Gastroesophageal sphincter (tissue), 4 donors: Measurements from ENCODE around the gene ZP1. TPM values are rescaled to one million over a fixed set of nuclear protein-coding genes. Genes with fewer than 3 reads are reported as not detected.
A peak's percentile ranks its signal among the peaks of the same experiment; 100 is the strongest.

Experiments
- ATAC-seq: fragments of 150-250 bp; one replicate; pipeline ENCODE4 v1.9.1; 2016; ENCODE audit warnings: mild to moderate bottlenecking, moderate library complexity
- H3K27ac ChIP-seq, 4 donors: fragments of 200-600 bp; sonication (generic) in 3 of 4; 1 replicate in 3 of 4; 2 replicates in 1 of 4; pipeline ENCODE4 v1.5.1; 2016 to 2019
- H3K27me3 ChIP-seq: fragments of 200-600 bp; sonication (generic); one replicate; pipeline ENCODE4 v1.5.1; 2019
- H3K36me3 ChIP-seq, 2 donors: fragments of 200-600 bp; sonication (generic); one replicate each; pipeline ENCODE4 v1.5.1; 2019; ENCODE audit warnings: control low read depth in 1 of 2
- H3K4me1 ChIP-seq, 3 donors: fragments of 200-600 bp; sonication (generic); 1 replicate in 2 of 3; 2 replicates in 1 of 3; pipeline ENCODE4 v1.5.1; 2016 to 2019; ENCODE audit warnings: control low read depth in 2 of 3
- H3K4me3 ChIP-seq, 2 donors: fragments of 200-600 bp; sonication (generic); one replicate each; pipeline ENCODE4 v1.5.1; 2019; ENCODE audit warnings: mild to moderate bottlenecking in 1 of 2, moderate library complexity in 1 of 2
- H3K9me3 ChIP-seq, 3 donors: fragments of 200-600 bp; sonication (generic); one replicate each; pipeline ENCODE4 v1.5.1; 2017 to 2019; ENCODE audit warnings: control low read depth in 2 of 3
- EP300 ChIP-seq: sonication (generic); formaldehyde crosslinking; IDR thresholded peaks from one replicate; pipeline ENCODE4 v1.6.1; 2017; ENCODE audit warnings: antibody characterized with exemption, mild to moderate bottlenecking
- POLR2A ChIP-seq, 2 donors: fragments of 450-650 bp; IDR thresholded peaks; one replicate each; pipeline ENCODE4 v1.6.1; 2017; ENCODE audit warnings: antibody characterized with exemption in 2 of 2, mild to moderate bottlenecking in 2 of 2, moderate library complexity in 1 of 2
- POLR2AphosphoS5 ChIP-seq: sonication (generic); formaldehyde crosslinking; IDR thresholded peaks from one replicate; pipeline ENCODE4 v1.6.1; 2017; ENCODE audit warnings: antibody characterized with exemption
- WGBS, 2 donors: methylation state at CpG; one replicate each; pipeline ENCODE4 v1.1.5; 2018; ENCODE audit warnings: low coverage in 1 of 2; 5-methylcytosine and 5-hydroxymethylcytosine counted together
- total RNA-seq, 4 donors: library from RNA; depleted of rRNA; stranded (reverse); fragments of >200 nt; gene quantifications; one replicate each; pipeline ENCODE4 v1.1.0, GENCODE V29; 2016
- TF ChIP-seq, protein P1 (sequence below), 4 experiments: fragments of 200-600 bp in 2 of 4; fragments of 450-650 bp in 2 of 4; sonication (generic) in 1 of 4; IDR thresholded peaks; one replicate each; pipeline ENCODE4 v1.5.1; 2017 to 2019; ENCODE audit warnings: antibody characterized with exemption in 4 of 4, mild to moderate bottlenecking in 2 of 4, moderate library complexity in 2 of 4

The ZP1 gene
- total RNA-seq, 4 donors from 2014 or later = not detected

DNA sequence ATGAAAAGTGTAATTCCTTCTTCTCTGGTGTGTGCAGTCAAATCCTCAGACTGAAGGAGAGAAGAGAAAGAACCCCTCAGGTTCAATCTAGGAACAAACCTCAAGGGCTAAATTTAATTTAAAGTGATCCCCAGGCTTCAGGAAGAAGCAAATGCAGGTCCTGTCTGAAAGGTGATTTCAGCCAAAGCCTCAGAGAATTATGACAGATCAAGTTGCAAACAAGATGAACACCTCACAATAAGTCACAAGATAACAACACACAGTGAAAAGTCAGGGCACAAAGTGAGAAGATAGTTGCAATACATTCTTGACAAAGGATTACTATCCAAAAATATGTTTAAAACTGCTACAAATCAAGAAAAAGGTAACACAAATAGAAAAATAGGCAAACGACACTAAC is 11.8 kb downstream of the ZP1 start:
- Histone ChIP-seq H3K27ac (peak overlapping the region; percentile 24 to 75 (median 50)), H3K36me3 (peaks cover 0 to 16% of the 10 kb centered on the region in 2 donors), H3K27me3 (no peaks in the 10 kb centered on the region), H3K4me3 (no peak overlapping the region), H3K9me3 (no peaks in the 10 kb centered on the region), H3K4me1 (peaks cover 3 to 55% (median 6%) of the 10 kb centered on the region in 3 donors)
- TF ChIP-seq POLR2A (IDR thresholded peaks at IDR 0.05) (no peak), POLR2AphosphoS5 (no peak), EP300 (no peak)
- TF ChIP-seq, protein P1, sequence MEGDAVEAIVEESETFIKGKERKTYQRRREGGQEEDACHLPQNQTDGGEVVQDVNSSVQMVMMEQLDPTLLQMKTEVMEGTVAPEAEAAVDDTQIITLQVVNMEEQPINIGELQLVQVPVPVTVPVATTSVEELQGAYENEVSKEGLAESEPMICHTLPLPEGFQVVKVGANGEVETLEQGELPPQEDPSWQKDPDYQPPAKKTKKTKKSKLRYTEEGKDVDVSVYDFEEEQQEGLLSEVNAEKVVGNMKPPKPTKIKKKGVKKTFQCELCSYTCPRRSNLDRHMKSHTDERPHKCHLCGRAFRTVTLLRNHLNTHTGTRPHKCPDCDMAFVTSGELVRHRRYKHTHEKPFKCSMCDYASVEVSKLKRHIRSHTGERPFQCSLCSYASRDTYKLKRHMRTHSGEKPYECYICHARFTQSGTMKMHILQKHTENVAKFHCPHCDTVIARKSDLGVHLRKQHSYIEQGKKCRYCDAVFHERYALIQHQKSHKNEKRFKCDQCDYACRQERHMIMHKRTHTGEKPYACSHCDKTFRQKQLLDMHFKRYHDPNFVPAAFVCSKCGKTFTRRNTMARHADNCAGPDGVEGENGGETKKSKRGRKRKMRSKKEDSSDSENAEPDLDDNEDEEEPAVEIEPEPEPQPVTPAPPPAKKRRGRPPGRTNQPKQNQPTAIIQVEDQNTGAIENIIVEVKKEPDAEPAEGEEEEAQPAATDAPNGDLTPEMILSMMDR (IDR thresholded peaks at IDR 0.05) = no peak
- WGBS, 2 donors = 67 to 90% methylated on average over 1 of the region's 1 CpG
- no peak for ATAC-seq

- Histone ChIP-seq H3K4me3 (no peak overlapping the region), H3K4me1 (peaks cover 3 to 46% (median 6%) of the 10 kb centered on the region in 3 donors), H3K27ac (peak overlapping the region in 2 of 4 donors; percentile 68 to 75), H3K9me3 (no peaks in the 10 kb centered on the region), H3K27me3 (no peaks in the 10 kb centered on the region), H3K36me3 (peaks cover 0 to 16% of the 10 kb centered on the region in 2 donors)
- ATAC-seq = no peak
- TF ChIP-seq POLR2A (IDR thresholded peaks at IDR 0.05) (no peak), EP300 (no peak), POLR2AphosphoS5 (no peak)
- TF ChIP-seq, protein P1 (IDR thresholded peaks at IDR 0.05) = no peak
- 76 to 77% methylated on average over 4 of the region's 5 CpGs for WGBS, 2 donors
These were observed 12.7 kb downstream of the ZP1 start for GRCh38 chr11:60879971-60880588.

GRCh38 chr11:60880643-60881282 is 13.4 kb downstream of the ZP1 start:
- Histone ChIP-seq H3K9me3 (no peaks in the 10 kb centered on the region), H3K27me3 (no peaks in the 10 kb centered on the region), H3K4me3 (no peak overlapping the region), H3K36me3 (peaks cover 0 to 16% of the 10 kb centered on the region in 2 donors), H3K4me1 (peaks cover 3 to 43% (median 6%) of the 10 kb centered on the region in 3 donors), H3K27ac (peak overlapping the region in 1 of 4 donors; percentile 37)
- TF ChIP-seq POLR2AphosphoS5 (no peak), POLR2A (IDR thresholded peaks at IDR 0.05) (no peak), EP300 (no peak)
- 75 to 86% methylated on average over 2 to 3 of the region's 8 CpGs for WGBS, 2 donors
- ATAC-seq = no peak

GRCh38 chr11:60887556-60887955 is 20.2 kb downstream of the ZP1 start:
- Histone ChIP-seq H3K27me3 (no peaks in the 10 kb centered on the region), H3K36me3 (peaks cover 0 to 45% of the 10 kb centered on the region in 2 donors), H3K4me1 (no peaks in the 10 kb centered on the region), H3K27ac (no peak overlapping the region), H3K9me3 (no peaks in the 10 kb centered on the region), H3K4me3 (no peak overlapping the region)
- TF ChIP-seq POLR2A (IDR thresholded peaks at IDR 0.05) = no peak
- no peak for TF ChIP-seq EP300
- TF ChIP-seq, protein P1 (IDR thresholded peaks at IDR 0.05) = peak; percentile 12 to 59 (median 56)
- TF ChIP-seq POLR2AphosphoS5 = no peak
- ATAC-seq = peak; percentile 74
- 50 to 93% methylated on average over 2 of the region's 5 CpGs for WGBS, 2 donors

DNA sequence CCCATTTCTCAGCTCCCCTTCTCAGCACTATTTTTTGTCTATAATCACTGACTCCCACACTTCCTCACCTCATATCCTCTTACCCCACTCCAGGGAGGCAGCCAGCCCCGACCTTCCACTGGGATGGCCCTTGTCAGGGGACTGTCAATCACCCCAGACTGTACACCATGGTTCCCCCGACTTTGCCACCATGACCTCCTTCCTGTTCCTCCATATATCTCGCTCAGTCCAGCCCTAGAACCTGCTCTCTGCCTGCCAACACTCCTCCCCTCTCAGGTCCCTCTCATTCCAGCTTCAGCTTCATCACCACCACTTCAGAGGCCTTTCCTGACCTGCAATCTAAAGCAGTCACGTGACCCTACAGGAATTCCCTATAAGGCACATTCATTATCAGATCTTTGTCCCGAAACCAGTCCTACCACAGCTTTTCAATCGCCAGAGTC is 22.5 kb downstream of the ZP1 start:
- Histone ChIP-seq H3K27me3 (no peaks in the 10 kb centered on the region), H3K4me3 (no peak overlapping the region), H3K4me1 (no peaks in the 10 kb centered on the region), H3K27ac (no peak overlapping the region), H3K9me3 (no peaks in the 10 kb centered on the region), H3K36me3 (peaks cover 0 to 69% of the 10 kb centered on the region in 2 donors)
- TF ChIP-seq EP300 (no peak), POLR2AphosphoS5 (no peak), POLR2A (IDR thresholded peaks at IDR 0.05) (no peak)
- TF ChIP-seq, protein P1 (IDR thresholded peaks at IDR 0.05) = no peak
- WGBS, 2 donors = 50 to 61% methylated on average over 4 to 6 of the region's 6 CpGs
- ATAC-seq = no peak
